Stimulated activated CD4-positive, alpha-beta T cell treated with anti-CD3 and anti-CD28 coated beads, TNF-alpha, amount 100 ng/mL, for 1 hour (primary cell): ENCODE measurements around the gene CDC40.
"Not testable (repeated sequence)": the region's sequence is repeated elsewhere in the genome, so short reads cannot be mapped to it uniquely, and the experiment has no call there.

ENCODE experiments used
- DNase-seq, 3 donors: peaks; one replicate each; pipeline ENCODE4 v3.0.0-alpha.2; 2020; ENCODE audit warnings: low read depth in 3 of 3, low spot score in 1 of 3

Gene CDC40

DNA sequence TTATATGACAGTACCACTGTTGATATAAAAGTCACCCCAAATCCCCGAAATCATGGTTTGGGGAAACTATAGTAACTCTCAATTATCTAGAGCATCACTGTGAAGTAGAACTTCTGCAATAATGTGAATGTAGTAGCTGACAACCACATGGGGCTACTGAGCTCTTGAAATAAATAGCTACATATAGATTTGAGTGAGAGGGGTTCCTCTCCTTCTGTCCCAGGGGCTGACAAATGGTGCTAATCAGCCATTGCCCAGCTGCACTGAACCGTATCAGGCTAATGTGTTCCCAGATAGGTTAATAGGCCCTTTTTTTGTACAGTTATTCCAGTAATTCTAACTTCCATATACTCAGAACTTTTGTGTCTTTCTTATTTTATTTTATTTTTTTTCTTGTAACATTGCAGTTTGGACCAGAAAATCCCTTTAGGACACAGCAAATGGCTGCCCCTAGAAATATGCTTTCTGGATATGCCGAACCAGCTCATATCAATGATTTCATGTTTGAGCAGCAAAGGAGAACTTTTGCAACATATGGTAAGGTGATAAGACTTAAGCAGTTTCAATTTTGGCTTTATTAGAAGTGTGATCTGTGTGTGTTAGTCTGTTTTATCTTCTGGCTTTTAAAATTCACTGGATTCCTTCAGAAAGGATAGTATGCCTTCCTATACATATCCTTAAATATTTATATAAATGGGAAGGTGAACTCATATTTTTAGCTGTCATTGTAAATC lies 21.1 kb downstream of the CDC40 start:
- DNase-seq: no peak

DNA sequence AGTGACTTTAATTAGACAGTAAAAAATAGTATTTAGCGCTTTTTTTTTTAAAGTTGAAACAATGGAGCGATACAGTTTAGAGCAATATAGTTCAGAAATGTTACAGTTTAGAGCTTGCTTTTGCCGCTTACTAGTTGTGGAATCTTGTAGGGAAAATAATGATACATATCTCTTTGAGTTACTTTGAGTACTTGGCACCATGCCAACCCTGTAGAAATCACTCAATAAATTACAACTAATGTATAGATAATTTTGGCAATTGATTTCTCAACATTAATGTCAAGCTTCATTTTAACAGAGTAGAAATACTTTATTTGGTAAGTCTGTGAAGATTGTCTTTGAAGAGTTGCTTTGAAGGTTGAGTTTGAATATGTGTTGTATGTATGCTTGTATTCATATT lies 27.4 kb downstream of the CDC40 start:
- no peak for DNase-seq

DNA sequence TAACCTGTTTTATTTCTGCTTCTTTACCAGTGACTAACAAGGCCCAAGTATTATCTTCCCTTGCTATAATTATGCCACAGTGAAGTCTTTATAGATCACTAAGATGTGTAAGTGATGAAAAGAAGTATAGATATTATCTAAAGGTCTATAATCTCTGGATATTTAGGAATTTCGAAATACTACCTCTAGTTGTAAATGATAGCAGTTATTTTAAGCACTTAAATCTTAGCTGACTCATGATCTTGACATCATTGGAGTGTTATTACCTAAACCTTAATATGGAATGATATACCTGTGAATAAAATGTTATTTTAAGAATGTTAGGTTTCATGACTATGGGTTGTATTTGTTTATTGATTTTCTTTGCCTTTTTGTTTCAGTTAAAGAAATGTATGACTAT lies 31.5 kb downstream of the CDC40 start:
- DNase-seq: no peak

GRCh38 chr6:110214338-110214737 lies 34.1 kb downstream of the CDC40 start:
- DNase-seq: no peak

DNA sequence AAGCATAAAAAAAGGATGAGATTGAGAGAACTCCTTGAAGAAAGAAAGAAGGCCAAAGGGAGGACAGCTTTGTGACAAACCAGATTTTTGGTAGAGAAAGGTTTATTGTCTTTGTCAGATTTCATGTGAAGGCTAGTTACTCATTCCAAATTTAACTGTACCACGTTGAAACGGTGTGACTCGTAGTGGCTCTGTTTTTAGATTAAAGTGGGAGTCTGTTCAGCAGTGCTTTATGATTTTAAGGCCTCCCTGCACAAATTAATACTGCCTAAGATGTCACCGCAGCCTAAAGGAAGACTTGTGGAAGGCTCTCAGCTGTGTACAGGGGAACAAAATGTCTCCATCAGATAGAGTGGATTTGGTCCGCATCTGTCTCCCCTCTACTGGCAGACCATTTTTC lies 35.9 kb downstream of the CDC40 start:
- no peak for DNase-seq

DNA sequence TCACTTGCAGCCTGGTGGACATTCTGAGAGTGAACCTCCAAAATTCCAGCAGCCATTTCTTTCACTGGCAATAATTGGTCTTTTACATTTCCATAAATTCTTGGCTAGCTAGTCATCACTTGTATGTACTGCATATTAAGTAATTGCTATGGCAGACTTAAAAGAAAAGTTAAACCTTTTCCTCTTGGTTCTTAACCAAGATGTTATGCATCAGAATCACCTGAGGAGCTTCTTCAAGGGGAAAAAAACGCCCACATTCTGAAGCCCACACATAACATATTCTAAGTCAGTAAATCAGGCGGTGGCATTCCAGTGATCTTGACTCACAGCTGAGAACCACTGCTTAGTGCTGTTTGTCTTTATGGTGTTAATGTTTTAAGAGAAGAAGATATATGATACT lies 37.0 kb downstream of the CDC40 start:
- DNase-seq: no peak

DNA sequence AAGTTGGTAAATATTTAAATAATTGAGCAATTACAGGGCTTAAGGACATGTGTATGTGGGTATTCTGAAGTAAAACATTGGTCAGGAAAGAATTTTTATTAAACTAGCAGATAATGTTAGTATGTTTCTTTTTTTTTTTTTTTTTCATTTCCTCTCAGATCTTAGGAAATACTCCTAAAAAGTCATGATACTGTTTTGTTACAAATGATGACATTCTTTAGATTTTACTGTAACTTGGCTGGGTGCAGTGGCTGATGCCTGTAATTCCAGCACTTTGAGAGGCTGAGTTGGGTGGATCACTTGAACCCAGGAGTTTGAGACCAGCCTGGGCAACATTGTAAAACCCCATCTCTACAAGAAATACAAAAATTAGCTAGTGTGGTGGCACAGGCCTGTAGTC lies 41.5 kb downstream of the CDC40 start:
- no peak for DNase-seq

GRCh38 chr6:110226261-110226660 lies 46.0 kb downstream of the CDC40 start:
- no peak for DNase-seq

GRCh38 chr6:110232450-110232849 lies 52.2 kb downstream of the CDC40 start:
- DNase-seq: no peak

GRCh38 chr6:110233770-110234374 lies 53.6 kb downstream of the CDC40 start:
- no peak for DNase-seq

DNA sequence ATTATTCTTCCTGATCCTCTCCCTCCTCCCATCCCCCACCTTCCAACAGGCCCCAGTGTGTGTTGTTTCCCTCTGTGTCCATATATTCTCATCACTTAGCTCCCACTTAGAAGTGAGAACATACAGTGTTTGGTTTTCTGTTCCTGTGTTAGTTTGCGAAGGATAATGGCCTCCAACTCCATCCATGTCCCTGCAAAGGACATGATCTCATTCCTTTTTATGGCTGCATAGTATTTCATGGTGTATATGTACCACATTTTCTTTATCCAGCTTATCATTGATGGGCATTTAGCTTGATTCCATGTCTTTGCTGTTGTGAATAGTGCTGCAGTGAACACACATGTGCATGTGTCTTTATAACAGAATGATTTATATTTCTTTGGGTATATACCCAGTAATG lies 55.8 kb downstream of the CDC40 start:
- DNase-seq: not testable (repeated sequence)

DNA sequence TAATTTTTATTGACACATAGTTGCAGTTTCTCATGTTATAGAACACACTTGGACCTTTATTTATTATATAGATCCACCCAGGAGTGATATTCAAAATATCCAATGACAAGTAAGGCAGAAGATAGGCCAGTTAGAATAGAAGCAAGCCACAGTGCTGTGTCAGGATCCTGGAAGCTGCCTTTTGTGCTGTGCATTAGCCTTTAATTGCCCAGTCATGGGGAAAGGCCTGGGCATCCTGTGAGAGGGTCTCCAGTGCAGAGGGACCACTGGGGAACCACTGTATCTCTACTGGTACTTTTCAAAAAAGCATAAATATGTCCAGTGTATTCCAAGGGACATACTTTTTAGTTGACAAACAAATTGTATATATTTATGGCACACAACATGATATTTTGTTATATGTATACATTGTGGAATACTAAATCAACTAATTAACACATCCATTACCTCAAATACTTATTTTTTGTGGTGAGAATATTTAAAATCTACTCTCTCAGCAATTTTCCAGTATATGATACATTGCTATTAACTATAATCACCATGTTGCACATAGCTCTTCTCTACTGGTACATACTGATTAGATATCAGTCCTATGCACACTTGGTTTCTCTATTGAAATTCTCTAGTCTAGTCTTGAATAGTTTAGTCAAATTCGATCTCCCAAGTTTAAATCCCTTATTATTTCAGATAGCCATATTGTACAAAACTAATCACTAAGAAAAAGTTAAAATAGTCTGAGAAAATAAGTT lies 59.5 kb downstream of the CDC40 start:
- DNase-seq: no peak

GRCh38 chr6:110244621-110245020 lies 64.4 kb downstream of the CDC40 start:
- DNase-seq: not testable (repeated sequence)

GRCh38 chr6:110246378-110246777 lies 66.2 kb downstream of the CDC40 start:
- no peak for DNase-seq

DNA sequence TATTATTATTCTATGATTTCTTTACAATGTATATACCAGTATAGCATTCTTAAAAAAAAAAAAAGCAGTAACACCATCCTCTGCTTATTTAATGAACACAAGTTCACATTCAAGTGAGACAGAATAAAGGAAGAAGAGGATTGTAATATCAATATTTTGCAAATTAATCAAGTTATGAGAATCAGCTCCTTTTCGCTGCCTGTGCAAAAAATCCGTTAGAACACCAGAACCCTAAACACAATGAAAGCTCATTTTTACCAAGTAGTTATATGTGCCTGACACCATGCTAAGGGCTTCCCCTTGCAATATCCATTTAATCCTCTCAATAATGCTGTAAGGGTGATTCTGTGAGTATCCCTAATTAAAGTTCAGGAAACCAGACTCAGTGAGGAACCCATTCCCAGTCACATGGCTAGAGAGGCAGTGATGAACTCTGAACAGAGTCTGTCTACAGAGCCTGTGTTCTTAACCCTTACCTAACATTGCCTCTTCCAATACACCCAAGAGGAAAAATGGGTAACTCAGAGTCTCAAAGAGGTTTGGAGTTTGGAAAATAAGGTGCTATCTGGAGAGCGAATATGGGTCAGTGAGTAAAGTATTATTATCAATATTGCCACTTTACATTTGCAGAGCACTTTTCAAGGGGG lies 66.8 kb downstream of the CDC40 start:
- DNase-seq: no peak

DNA sequence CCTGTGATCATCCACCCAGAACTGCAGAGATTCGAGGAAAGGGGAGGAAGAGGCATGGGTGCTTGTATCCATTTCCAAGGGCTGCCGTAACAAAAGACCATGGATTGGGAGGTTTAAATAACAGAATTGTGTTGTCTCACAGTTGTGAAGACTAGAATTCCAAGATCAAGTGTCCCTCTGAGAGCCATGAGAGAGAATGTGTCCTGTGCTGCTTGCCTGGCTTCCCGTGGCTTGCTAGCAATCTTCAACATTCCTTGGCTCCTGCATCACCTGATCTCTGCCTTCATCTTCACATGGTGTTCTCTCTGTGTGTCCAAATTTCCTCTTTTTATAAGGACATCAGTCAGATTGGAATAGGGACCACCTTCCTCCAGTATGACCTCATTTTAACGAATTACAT lies 69.8 kb downstream of the CDC40 start:
- no peak for DNase-seq

DNA sequence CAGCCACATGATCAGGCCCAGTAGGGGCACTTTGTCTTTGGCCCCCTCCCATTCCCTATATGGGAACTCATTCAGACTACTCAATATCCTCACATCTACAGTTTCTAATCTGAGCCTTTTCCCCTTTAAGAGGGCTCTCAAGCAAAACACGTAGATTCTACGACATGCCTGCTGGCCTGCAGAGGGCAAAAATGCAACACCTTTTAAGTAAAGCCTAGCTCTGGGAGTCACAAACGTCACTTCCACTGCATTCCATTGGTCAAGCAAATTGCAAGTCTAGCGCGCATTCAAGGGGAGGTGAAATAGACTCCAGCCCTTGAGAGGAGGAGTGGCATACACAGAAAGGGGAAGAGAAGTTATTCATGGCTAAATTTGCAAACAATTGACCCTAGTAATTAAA lies 70.6 kb downstream of the CDC40 start:
- no peak for DNase-seq

DNA sequence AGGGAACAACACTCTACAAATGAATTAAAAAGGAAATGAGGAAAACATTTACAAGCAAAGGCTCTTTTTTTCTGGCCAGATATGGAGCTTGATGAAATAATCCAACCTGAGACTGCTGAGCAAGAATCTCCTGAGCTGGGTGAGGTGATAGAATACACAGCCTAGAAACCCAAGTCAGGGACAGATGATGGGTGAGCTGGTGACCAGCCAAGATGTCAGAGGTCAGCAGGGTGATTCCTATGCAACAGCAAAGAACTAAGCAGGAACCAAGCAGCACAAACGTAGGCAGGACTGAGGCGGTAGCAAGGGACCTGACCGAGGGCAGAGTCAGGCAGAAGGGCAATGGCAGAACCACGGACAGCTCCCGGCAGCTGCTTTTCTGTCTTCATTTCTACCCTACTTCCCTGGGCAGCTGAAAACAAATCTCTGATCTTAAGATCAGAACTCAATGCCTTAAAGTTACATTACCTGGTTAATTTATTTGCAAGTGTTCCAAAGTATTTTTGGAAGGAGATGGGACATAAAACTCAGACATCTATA lies 75.1 kb downstream of the CDC40 start:
- peak in 1 of 3 donors; percentile 0 for DNase-seq

GRCh38 chr6:110256366-110256765 lies 76.1 kb downstream of the CDC40 start:
- no peak for DNase-seq

GRCh38 chr6:110265273-110265672 lies 85.0 kb downstream of the CDC40 start:
- DNase-seq: no peak

DNA sequence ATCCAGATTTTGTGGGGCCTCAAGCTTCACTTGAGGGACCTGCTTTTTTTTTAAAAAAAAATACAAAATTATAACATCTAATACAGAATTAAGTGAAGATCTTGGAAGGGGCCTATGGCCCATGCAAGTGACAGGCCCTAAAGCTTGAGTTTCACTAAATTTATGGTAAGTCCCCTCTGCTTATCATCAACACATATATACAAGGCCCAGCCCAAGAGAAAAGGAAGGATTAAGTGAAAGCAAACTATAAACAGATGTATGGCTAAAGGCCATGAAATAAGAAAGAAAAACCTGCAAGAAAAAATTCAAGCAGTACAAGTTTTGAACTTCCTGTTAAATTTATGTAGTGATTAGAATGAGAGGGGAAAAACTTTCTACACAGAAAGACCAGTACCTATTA lies 86.8 kb downstream of the CDC40 start:
- no peak for DNase-seq

GRCh38 chr6:110269623-110270022 lies 89.4 kb downstream of the CDC40 start:
- no peak for DNase-seq
